ENCODE measurements around the gene PCBD1. TPM values are rescaled to one million over a fixed set of nuclear protein-coding genes. Genes with fewer than 3 reads are reported as not detected.
"Not testable (repeated sequence)": the region's sequence is repeated elsewhere in the genome, so short reads cannot be mapped to it uniquely, and the experiment has no call there.

Gene PCBD1
- total RNA-seq, 2 experiments from 2014 or later, result 4.7 to 4.8 TPM

DNA sequence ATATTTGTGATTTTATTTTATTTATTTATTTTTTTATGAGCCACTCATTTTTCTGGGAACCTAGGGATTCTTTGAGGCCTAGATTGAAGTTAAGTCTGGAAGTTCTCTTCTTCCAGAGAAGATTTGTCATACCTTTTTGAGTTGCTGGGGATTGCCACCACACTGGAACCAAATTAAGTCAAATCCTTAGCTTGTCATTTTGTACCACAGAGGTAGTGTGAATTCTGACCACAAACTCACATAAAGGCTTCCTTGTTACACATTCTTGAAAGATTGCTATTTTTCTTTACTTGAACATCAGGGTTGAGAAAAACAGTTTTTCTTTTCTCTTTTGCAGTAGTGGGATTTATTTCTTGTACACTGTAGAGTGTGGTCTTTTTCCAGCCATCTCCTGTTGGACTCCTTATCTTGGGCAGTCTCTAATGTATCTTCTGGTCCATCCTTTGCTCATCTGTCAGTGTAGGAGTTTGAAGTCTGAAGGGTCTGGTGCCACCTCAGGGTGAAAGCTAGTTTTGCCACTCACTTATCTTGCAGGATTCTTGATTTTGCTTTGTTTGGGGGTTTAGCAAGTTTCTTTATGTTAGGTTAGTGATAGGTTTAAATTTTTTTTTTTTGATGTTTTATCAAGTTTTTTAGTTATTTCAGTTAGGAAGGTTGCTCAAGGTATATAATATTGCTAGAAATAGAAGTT lies 24.8 kb downstream of the PCBD1 start:
- no peak overlapping the region for H3K27ac ChIP-seq (ENCODE audit: low read depth in 1 of 2, low read length in 2 of 2)
- no peaks in the 10 kb centered on the region for H3K9me3 ChIP-seq (ENCODE audit: control insufficient read depth in 1 of 2, insufficient read depth in 1 of 2, low read length in 2 of 2)
- peaks cover 28% of the 10 kb centered on the region for H3K36me3 ChIP-seq (ENCODE audit: insufficient read depth, low read length)
- no peaks in the 10 kb centered on the region for H3K27me3 Mint-ChIP-seq
- intact Hi-C loops (cut with DNase I, micrococcal nuclease), result no loop called here
- DNase-seq (no peak), ATAC-seq (ENCODE audit: poor library complexity) (no peak)
- H3K4me3 Mint-ChIP-seq, result no peak overlapping the region
- no peaks in the 10 kb centered on the region for H3K4me1 Mint-ChIP-seq (ENCODE audit: low read depth)
- H3K27ac Mint-ChIP-seq, result no peak overlapping the region
- ChIA-PET POLR2A (no interaction called here), CTCF (no interaction called here)
- no peak overlapping the region for H3K4me3 ChIP-seq (ENCODE audit: low read length)
- H3K36me3 Mint-ChIP-seq (ENCODE audit: low read depth), result peaks cover 63% of the 10 kb centered on the region
- no peaks in the 10 kb centered on the region for H3K4me1 ChIP-seq (ENCODE audit: insufficient read depth, low read length)
- no peaks in the 10 kb centered on the region for H3K9me3 Mint-ChIP-seq
- H3K27me3 ChIP-seq (ENCODE audit: control insufficient read depth in 1 of 2, insufficient read depth in 2 of 2, low read length in 2 of 2), result no peaks in the 10 kb centered on the region
- TF ChIP-seq, protein P1, sequence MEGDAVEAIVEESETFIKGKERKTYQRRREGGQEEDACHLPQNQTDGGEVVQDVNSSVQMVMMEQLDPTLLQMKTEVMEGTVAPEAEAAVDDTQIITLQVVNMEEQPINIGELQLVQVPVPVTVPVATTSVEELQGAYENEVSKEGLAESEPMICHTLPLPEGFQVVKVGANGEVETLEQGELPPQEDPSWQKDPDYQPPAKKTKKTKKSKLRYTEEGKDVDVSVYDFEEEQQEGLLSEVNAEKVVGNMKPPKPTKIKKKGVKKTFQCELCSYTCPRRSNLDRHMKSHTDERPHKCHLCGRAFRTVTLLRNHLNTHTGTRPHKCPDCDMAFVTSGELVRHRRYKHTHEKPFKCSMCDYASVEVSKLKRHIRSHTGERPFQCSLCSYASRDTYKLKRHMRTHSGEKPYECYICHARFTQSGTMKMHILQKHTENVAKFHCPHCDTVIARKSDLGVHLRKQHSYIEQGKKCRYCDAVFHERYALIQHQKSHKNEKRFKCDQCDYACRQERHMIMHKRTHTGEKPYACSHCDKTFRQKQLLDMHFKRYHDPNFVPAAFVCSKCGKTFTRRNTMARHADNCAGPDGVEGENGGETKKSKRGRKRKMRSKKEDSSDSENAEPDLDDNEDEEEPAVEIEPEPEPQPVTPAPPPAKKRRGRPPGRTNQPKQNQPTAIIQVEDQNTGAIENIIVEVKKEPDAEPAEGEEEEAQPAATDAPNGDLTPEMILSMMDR (IDR thresholded peaks at IDR 0.05), result no peak

DNA sequence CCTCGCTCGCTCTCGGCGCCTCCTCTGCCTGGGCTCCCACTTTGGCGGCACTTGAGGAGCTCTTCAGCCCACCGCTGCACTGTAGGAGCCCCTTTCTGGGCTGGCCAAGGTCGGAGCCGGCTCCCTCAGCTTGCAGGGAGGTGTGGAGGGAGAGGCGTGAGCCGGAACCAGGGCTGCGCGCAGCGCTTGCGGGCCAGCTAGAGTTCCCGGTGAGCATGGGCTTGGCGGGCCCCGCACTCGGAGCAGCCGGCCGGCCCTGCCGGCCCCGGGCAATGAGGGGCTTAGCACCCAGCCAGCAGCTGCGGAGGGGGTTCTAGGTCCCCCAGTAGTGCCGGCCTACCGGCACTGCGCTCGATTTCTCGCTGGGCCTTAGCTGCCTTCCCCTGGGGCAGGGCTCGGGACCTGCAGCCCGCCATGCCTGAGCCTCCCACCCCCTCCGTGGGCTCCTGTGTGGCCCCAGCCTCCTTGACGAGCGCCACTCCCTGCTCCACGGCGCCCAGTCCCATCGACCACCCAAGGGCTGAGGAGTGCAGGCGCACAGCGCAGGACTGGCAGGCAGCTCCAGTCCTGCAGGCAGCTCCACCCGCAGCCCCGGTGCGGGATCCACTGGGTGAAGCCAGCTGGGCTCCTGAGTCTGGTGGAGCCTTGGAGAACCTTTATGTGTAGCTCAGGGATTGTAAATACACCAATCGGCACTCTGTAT lies 26.7 kb downstream of the PCBD1 start:
- ATAC-seq (ENCODE audit: poor library complexity); H3K4me1 Mint-ChIP-seq (ENCODE audit: low read depth); H3K4me1 ChIP-seq (ENCODE audit: insufficient read depth, low read length): not testable (repeated sequence)

DNA sequence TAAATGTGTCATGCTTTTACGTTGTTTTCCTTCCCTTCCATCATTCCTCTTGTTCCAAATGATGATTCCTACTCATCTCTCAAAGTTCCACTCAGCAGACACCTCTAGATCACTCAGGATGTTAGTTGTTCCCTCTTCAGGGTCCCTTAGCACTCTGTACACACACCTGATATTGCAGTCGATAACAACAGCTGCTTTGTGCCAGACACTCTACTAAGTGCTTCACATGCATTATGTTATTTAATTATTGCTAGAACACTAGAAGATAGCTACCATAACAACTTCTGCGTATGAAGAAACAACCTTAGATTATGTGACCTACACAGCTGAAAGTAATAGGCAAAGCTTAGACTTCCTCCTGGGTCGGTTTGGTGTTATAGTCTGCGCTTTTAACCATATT lies 29.6 kb downstream of the PCBD1 start:
- Mint-ChIP-seq H3K4me3 (no peak overlapping the region), H3K27me3 (no peaks in the 10 kb centered on the region), H3K36me3 (ENCODE audit: low read depth) (peaks cover 84% of the 10 kb centered on the region), H3K9me3 (no peaks in the 10 kb centered on the region), H3K27ac (no peak overlapping the region), H3K4me1 (ENCODE audit: low read depth) (no peaks in the 10 kb centered on the region)
- Histone ChIP-seq H3K36me3 (ENCODE audit: insufficient read depth, low read length) (peaks cover 49% of the 10 kb centered on the region), H3K4me3 (ENCODE audit: low read length) (no peak overlapping the region), H3K27me3 (ENCODE audit: control insufficient read depth in 1 of 2, insufficient read depth in 2 of 2, low read length in 2 of 2) (no peaks in the 10 kb centered on the region), H3K4me1 (ENCODE audit: insufficient read depth, low read length) (no peaks in the 10 kb centered on the region), H3K27ac (ENCODE audit: low read depth in 1 of 2, low read length in 2 of 2) (no peak overlapping the region), H3K9me3 (ENCODE audit: control insufficient read depth in 1 of 2, insufficient read depth in 1 of 2, low read length in 2 of 2) (no peaks in the 10 kb centered on the region)
- no peak for ATAC-seq (ENCODE audit: poor library complexity)
- DNase-seq, result no peak
- CTCF ChIA-PET, result no interaction called here
- TF ChIP-seq, protein P1 (IDR thresholded peaks at IDR 0.05), result no peak
- POLR2A ChIA-PET, result no interaction called here
- intact Hi-C loops (cut with DNase I, micrococcal nuclease), result no loop called here

More for the DNA sequence above, 26.7 kb downstream of the PCBD1 start:
- H3K27ac Mint-ChIP-seq; DNase-seq; intact Hi-C loops (cut with DNase I, micrococcal nuclease); H3K27me3 Mint-ChIP-seq; H3K9me3 Mint-ChIP-seq; H3K4me3 ChIP-seq (ENCODE audit: low read length); POLR2A ChIA-PET; H3K4me3 Mint-ChIP-seq; CTCF ChIA-PET; H3K27me3 ChIP-seq (ENCODE audit: control insufficient read depth in 1 of 2, insufficient read depth in 2 of 2, low read length in 2 of 2); H3K9me3 ChIP-seq (ENCODE audit: control insufficient read depth in 1 of 2, insufficient read depth in 1 of 2, low read length in 2 of 2); H3K27ac ChIP-seq (ENCODE audit: low read depth in 1 of 2, low read length in 2 of 2): not testable (repeated sequence)
- H3K36me3 ChIP-seq (ENCODE audit: insufficient read depth, low read length), result peaks cover 37% of the 10 kb centered on the region
- peaks cover 83% of the 10 kb centered on the region for H3K36me3 Mint-ChIP-seq (ENCODE audit: low read depth)

Measured in CD4-positive, alpha-beta T cell (primary cell).